WTC11 (cell line): ENCODE data around the gene CYLC2. TPM values are rescaled to one million over a fixed set of nuclear protein-coding genes. Genes with fewer than 3 reads are reported as not detected.
A peak's percentile ranks its signal among the peaks of the same experiment; 100 is the strongest.

Source experiments
- ATAC-seq: fragments of 200-7000 bp; cut with Tn5 transposase; 2 replicates; pipeline ENCODE4 v1.10.0; 2021; ENCODE audit warnings: mild to moderate bottlenecking, moderate library complexity
- CTCF ChIA-PET: fragments of 300-600 bp; sonication (Branson Sonifier 250); formaldehyde crosslinking; loops from one replicate; lab custom pipeline; 2021; ENCODE audit warnings: antibody characterized with exemption; lab: Charles Lee
- POLR2A ChIA-PET: fragments of 350-600 bp; sonication (Branson Sonifier 250); formaldehyde crosslinking; loops from one replicate; lab custom pipeline; 2021; ENCODE audit warnings: antibody characterized with exemption; lab: Charles Lee
- DNase-seq: peaks from one replicate; pipeline ENCODE4 v3.0.0; 2021; ENCODE audit warnings: low spot score
- H3K27ac Mint-ChIP-seq: 2 replicates; pipeline ENCODE4 v1.8.0; 2021; ENCODE audit warnings: mixed read lengths
- H3K27me3 Mint-ChIP-seq: 2 replicates; pipeline ENCODE4 v1.8.0; 2021; ENCODE audit warnings: low read depth, mild to moderate bottlenecking, moderate library complexity, mixed read lengths
- H3K36me3 Mint-ChIP-seq: 2 replicates; pipeline ENCODE4 v1.8.0; 2021; ENCODE audit warnings: mixed read lengths
- H3K4me1 Mint-ChIP-seq: 2 replicates; pipeline ENCODE4 v1.8.0; 2022; ENCODE audit warnings: mixed read lengths
- H3K4me3 Mint-ChIP-seq: 2 replicates; pipeline ENCODE4 v1.8.0; 2021; ENCODE audit warnings: mild to moderate bottlenecking, moderate library complexity, mixed read lengths
- H3K9me3 Mint-ChIP-seq: 2 replicates; pipeline ENCODE4 v1.8.0; 2021; ENCODE audit warnings: mixed read lengths
- ATF1 ChIP-seq: sonication (generic); formaldehyde crosslinking; IDR thresholded peaks from 2 replicates; pipeline ENCODE4 v1.8.1; 2023; ENCODE audit warnings: mild to moderate bottlenecking, moderate library complexity, missing genetic modification reagents
- CREB1 ChIP-seq: sonication (generic); formaldehyde crosslinking; IDR thresholded peaks from 2 replicates; pipeline ENCODE4 v1.8.0; 2023; ENCODE audit warnings: mild to moderate bottlenecking, missing genetic modification reagents
- FOXJ3 ChIP-seq: sonication (generic); formaldehyde crosslinking; IDR thresholded peaks from 2 replicates; pipeline ENCODE4 v1.9.0; 2021; ENCODE audit warnings: missing genetic modification reagents, mild to moderate bottlenecking, borderline replicate concordance
- JAZF1 ChIP-seq: fragments of 250-450 bp; sonication (Bioruptor Pico); IDR thresholded peaks from 2 replicates; pipeline ENCODE4 v1.9.0; 2021; ENCODE audit warnings: moderate library complexity, mild to moderate bottlenecking, inconsistent platforms
- JUN ChIP-seq: sonication (generic); formaldehyde crosslinking; IDR thresholded peaks from 2 replicates; pipeline ENCODE4 v1.8.0; 2023; ENCODE audit warnings: mild to moderate bottlenecking, missing genetic modification reagents
- NFE2L1 ChIP-seq: sonication (generic); formaldehyde crosslinking; IDR thresholded peaks from 2 replicates; pipeline ENCODE4 v1.8.1; 2023; ENCODE audit warnings: missing genetic modification reagents
- NFYB ChIP-seq: sonication (generic); formaldehyde crosslinking; conservative IDR thresholded peaks from 2 replicates; pipeline ENCODE4 v1.8.0; 2022; ENCODE audit warnings: low read depth, missing genetic modification reagents
- NR2C2 ChIP-seq: sonication (generic); formaldehyde crosslinking; IDR thresholded peaks from 2 replicates; pipeline ENCODE4 v1.8.0; 2022; ENCODE audit warnings: mild to moderate bottlenecking, missing genetic modification reagents
- SMAD3 ChIP-seq: sonication (generic); formaldehyde crosslinking; IDR thresholded peaks from 2 replicates; pipeline ENCODE4 v1.8.0; 2022; ENCODE audit warnings: missing genetic modification reagents, mild to moderate bottlenecking, borderline replicate concordance
- SMAD4 ChIP-seq: sonication (generic); formaldehyde crosslinking; IDR thresholded peaks from 2 replicates; pipeline ENCODE4 v1.8.0; 2022; ENCODE audit warnings: mild to moderate bottlenecking, missing genetic modification reagents
- SOX15 ChIP-seq: fragments of 250-450 bp; sonication (Bioruptor Pico); IDR thresholded peaks from 2 replicates; pipeline ENCODE4 v1.9.0; 2021; ENCODE audit warnings: mild to moderate bottlenecking
- TEAD4 ChIP-seq: sonication (generic); formaldehyde crosslinking; IDR thresholded peaks from 2 replicates; pipeline ENCODE4 v1.8.0; 2022; ENCODE audit warnings: mild to moderate bottlenecking, missing genetic modification reagents
- ZNF423 ChIP-seq: fragments of 250-450 bp; sonication (Bioruptor Pico); IDR thresholded peaks from 2 replicates; pipeline ENCODE4 v2.1.2; 2022; ENCODE audit warnings: mild to moderate bottlenecking, moderate library complexity
- ZNF671 ChIP-seq: fragments of 250-450 bp; sonication (Bioruptor Pico); IDR thresholded peaks from 2 replicates; pipeline ENCODE4 v1.8.0; 2021; ENCODE audit warnings: mild to moderate bottlenecking
- total RNA-seq: library from RNA; stranded (reverse); gene quantifications from 3 replicates; pipeline ENCODE4 v1.2.3, GENCODE V29; 2021
- TF ChIP-seq, protein P1 (sequence below): sonication (generic); formaldehyde crosslinking; IDR thresholded peaks from 2 replicates; pipeline ENCODE4 v1.8.1; 2023; ENCODE audit warnings: mild to moderate bottlenecking, moderate library complexity, missing genetic modification reagents
- TF ChIP-seq, protein P2 (sequence below): fragments of 200-600 bp; IDR thresholded peaks from 2 replicates; pipeline ENCODE4 v1.8.0; 2022; ENCODE audit warnings: antibody characterized with exemption
- TF ChIP-seq, protein P3 (sequence below): sonication (generic); formaldehyde crosslinking; IDR thresholded peaks from 2 replicates; pipeline ENCODE4 v1.8.0; 2022; ENCODE audit warnings: mild to moderate bottlenecking, missing genetic modification reagents
- TF ChIP-seq, protein P4 (sequence below): sonication (generic); formaldehyde crosslinking; IDR thresholded peaks from 2 replicates; pipeline ENCODE4 v1.8.0; 2022; ENCODE audit warnings: mild to moderate bottlenecking, missing genetic modification reagents
- TF ChIP-seq, protein P5 (sequence below): fragments of 250-450 bp; sonication (Bioruptor Pico); IDR thresholded peaks from 2 replicates; pipeline ENCODE4 v1.8.0; 2021; ENCODE audit warnings: mild to moderate bottlenecking
- TF ChIP-seq, protein P6 (sequence below): sonication (generic); formaldehyde crosslinking; conservative IDR thresholded peaks from 2 replicates; pipeline ENCODE4 v1.8.1; 2022; ENCODE audit warnings: mild to moderate bottlenecking, missing genetic modification reagents
- TF ChIP-seq, protein P7 (sequence below): sonication (generic); formaldehyde crosslinking; IDR thresholded peaks from 2 replicates; pipeline ENCODE4 v1.8.1; 2022; ENCODE audit warnings: low read depth, mild to moderate bottlenecking, moderate library complexity, missing genetic modification reagents, borderline replicate concordance

Gene CYLC2
- total RNA-seq, 1 experiment from 2014 or later, result not detected

DNA sequence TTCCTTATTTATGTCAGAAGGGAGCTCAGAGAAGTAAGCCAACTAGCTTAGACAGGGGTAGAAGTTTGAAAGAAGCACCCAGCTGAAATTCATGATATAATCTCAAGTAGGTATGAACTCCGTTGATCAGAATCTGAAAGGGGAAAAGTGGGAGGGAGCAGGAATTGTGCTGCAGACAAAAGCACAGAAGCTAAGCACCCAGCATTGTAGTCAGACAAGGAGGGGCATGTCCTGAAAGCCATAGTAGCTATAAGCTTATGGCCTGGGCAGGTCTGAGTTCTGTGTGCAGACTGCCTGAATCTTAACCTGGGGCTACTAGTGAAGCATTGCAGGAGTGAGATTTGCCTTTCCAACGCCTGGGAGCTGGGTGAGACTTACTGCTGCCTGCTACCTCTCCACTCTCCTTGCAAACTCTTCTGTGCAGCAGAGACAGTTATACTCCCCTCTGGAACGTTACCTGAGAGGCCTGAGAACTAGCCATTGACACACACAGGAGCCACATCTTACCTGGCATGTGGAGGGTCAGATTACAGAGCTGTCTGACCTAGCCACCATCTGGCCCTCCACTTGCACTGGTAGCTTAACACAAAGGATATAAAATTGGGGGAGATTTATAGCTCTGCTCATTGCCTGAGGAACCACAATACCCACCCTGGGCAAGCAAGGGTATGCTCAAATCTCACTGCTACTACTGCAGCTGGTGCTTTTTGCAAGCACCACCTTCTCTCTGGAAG, 9.8 kb upstream of the CYLC2 start:
- H3K4me1 Mint-ChIP-seq, result peaks cover 21% of the 10 kb centered on the region

DNA sequence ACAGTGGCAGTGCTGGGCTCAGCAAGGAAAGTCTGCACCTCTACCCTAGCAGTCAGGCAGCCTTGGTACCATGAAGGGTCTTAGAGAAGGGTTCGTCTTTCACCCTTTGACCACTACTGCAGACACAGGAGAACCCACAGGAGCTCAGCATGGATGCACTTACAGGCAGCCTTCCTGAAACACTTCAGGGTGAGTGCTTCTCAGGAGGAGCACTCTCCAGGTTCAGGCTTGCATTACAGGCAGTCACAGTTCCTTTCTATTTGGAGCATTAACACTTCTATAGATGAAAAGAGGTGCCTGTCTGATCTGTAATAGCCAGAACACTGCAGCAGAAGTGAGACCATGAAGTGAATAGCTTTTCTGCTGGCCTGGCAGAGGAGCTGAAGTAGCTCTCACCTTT, 8.7 kb upstream of the CYLC2 start:
- H3K9me3 Mint-ChIP-seq, result no peaks in the 10 kb centered on the region
- ATAC-seq (peak; percentile 86), DNase-seq (no peak)
- H3K36me3 Mint-ChIP-seq, result no peaks in the 10 kb centered on the region
- CTCF ChIA-PET, result no interaction called here
- no peak overlapping the region for H3K27ac Mint-ChIP-seq
- POLR2A ChIA-PET, result no interaction called here
- H3K27me3 Mint-ChIP-seq, result no peaks in the 10 kb centered on the region
- H3K4me3 Mint-ChIP-seq, result no peak overlapping the region
- H3K4me1 Mint-ChIP-seq, result peaks cover 21% of the 10 kb centered on the region
- TF ChIP-seq, protein P1, sequence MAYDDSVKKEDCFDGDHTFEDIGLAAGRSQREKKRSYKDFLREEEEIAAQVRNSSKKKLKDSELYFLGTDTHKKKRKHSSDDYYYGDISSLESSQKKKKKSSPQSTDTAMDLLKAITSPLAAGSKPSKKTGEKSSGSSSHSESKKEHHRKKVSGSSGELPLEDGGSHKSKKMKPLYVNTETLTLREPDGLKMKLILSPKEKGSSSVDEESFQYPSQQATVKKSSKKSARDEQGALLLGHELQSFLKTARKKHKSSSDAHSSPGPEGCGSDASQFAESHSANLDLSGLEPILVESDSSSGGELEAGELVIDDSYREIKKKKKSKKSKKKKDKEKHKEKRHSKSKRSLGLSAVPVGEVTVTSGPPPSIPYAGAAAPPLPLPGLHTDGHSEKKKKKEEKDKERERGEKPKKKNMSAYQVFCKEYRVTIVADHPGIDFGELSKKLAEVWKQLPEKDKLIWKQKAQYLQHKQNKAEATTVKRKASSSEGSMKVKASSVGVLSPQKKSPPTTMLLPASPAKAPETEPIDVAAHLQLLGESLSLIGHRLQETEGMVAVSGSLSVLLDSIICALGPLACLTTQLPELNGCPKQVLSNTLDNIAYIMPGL (CRISPR knock-in tag), result no peak
- TF ChIP-seq SOX15 (CRISPR knock-in tag) (no peak), NFE2L1 (no peak), ZNF671 (CRISPR knock-in tag) (no peak), NFYB (no peak), NR2C2 (CRISPR knock-in tag) (no peak), TEAD4 (no peak), ATF1 (no peak), CREB1 (CRISPR knock-in tag) (no peak), FOXJ3 (CRISPR knock-in tag) (no peak)
- TF ChIP-seq, protein P2, sequence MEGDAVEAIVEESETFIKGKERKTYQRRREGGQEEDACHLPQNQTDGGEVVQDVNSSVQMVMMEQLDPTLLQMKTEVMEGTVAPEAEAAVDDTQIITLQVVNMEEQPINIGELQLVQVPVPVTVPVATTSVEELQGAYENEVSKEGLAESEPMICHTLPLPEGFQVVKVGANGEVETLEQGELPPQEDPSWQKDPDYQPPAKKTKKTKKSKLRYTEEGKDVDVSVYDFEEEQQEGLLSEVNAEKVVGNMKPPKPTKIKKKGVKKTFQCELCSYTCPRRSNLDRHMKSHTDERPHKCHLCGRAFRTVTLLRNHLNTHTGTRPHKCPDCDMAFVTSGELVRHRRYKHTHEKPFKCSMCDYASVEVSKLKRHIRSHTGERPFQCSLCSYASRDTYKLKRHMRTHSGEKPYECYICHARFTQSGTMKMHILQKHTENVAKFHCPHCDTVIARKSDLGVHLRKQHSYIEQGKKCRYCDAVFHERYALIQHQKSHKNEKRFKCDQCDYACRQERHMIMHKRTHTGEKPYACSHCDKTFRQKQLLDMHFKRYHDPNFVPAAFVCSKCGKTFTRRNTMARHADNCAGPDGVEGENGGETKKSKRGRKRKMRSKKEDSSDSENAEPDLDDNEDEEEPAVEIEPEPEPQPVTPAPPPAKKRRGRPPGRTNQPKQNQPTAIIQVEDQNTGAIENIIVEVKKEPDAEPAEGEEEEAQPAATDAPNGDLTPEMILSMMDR, result no peak
- TF ChIP-seq, protein P3, sequence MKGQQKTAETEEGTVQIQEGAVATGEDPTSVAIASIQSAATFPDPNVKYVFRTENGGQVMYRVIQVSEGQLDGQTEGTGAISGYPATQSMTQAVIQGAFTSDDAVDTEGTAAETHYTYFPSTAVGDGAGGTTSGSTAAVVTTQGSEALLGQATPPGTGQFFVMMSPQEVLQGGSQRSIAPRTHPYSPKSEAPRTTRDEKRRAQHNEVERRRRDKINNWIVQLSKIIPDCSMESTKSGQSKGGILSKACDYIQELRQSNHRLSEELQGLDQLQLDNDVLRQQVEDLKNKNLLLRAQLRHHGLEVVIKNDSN (CRISPR knock-in tag), result no peak
- TF ChIP-seq, protein P4, sequence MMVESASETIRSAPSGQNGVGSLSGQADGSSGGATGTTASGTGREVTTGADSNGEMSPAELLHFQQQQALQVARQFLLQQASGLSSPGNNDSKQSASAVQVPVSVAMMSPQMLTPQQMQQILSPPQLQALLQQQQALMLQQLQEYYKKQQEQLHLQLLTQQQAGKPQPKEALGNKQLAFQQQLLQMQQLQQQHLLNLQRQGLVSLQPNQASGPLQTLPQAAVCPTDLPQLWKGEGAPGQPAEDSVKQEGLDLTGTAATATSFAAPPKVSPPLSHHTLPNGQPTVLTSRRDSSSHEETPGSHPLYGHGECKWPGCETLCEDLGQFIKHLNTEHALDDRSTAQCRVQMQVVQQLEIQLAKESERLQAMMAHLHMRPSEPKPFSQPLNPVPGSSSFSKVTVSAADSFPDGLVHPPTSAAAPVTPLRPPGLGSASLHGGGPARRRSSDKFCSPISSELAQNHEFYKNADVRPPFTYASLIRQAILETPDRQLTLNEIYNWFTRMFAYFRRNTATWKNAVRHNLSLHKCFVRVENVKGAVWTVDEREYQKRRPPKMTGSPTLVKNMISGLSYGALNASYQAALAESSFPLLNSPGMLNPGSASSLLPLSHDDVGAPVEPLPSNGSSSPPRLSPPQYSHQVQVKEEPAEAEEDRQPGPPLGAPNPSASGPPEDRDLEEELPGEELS (CRISPR knock-in tag), result no peak

More for the DNA sequence above, 9.8 kb upstream of the CYLC2 start:
- CTCF ChIA-PET, result no interaction called here
- POLR2A ChIA-PET, result interaction anchor here (0.7 kb wide), 2 partner anchors 91 to 175 kb away, joined by 4 to 6 read pairs; no protein-coding TSS in a partner anchor
- ATAC-seq (peak; percentile 49), DNase-seq (no peak)
- H3K36me3 Mint-ChIP-seq, result no peaks in the 10 kb centered on the region
- H3K4me3 Mint-ChIP-seq, result no peak overlapping the region
- TF ChIP-seq SMAD4, result no peak
- TF ChIP-seq ZNF423, result no peak
- TF ChIP-seq, protein P5, sequence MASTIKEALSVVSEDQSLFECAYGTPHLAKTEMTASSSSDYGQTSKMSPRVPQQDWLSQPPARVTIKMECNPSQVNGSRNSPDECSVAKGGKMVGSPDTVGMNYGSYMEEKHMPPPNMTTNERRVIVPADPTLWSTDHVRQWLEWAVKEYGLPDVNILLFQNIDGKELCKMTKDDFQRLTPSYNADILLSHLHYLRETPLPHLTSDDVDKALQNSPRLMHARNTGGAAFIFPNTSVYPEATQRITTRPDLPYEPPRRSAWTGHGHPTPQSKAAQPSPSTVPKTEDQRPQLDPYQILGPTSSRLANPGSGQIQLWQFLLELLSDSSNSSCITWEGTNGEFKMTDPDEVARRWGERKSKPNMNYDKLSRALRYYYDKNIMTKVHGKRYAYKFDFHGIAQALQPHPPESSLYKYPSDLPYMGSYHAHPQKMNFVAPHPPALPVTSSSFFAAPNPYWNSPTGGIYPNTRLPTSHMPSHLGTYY (CRISPR knock-in tag), result no peak
- no peak for TF ChIP-seq JUN (CRISPR knock-in tag)
- TF ChIP-seq, protein P1 (CRISPR knock-in tag), result no peak
- no peak for TF ChIP-seq SMAD3 (CRISPR knock-in tag)
- TF ChIP-seq, protein P6, sequence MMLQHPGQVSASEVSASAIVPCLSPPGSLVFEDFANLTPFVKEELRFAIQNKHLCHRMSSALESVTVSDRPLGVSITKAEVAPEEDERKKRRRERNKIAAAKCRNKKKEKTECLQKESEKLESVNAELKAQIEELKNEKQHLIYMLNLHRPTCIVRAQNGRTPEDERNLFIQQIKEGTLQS (CRISPR knock-in tag), result no peak
- TF ChIP-seq, protein P7, sequence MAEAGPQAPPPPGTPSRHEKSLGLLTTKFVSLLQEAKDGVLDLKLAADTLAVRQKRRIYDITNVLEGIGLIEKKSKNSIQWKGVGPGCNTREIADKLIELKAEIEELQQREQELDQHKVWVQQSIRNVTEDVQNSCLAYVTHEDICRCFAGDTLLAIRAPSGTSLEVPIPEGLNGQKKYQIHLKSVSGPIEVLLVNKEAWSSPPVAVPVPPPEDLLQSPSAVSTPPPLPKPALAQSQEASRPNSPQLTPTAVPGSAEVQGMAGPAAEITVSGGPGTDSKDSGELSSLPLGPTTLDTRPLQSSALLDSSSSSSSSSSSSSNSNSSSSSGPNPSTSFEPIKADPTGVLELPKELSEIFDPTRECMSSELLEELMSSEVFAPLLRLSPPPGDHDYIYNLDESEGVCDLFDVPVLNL (CRISPR knock-in tag), result no peak
- no peak for TF ChIP-seq TEAD4
- TF ChIP-seq JAZF1 (CRISPR knock-in tag), result no peak
- TF ChIP-seq, all 79 proteins: peak for 0
- Mint-ChIP-seq H3K9me3 (no peaks in the 10 kb centered on the region), H3K27me3 (no peaks in the 10 kb centered on the region), H3K27ac (no peak overlapping the region)
